LoVo (cell line): Measurements from ENCODE around the gene AAR2.

Experiments used
- DNase-seq: peaks from one replicate; pipeline ENCODE4 v3.0.0-alpha.2; 2016; ENCODE audit warnings: low spot score

The AAR2 gene, protein sequence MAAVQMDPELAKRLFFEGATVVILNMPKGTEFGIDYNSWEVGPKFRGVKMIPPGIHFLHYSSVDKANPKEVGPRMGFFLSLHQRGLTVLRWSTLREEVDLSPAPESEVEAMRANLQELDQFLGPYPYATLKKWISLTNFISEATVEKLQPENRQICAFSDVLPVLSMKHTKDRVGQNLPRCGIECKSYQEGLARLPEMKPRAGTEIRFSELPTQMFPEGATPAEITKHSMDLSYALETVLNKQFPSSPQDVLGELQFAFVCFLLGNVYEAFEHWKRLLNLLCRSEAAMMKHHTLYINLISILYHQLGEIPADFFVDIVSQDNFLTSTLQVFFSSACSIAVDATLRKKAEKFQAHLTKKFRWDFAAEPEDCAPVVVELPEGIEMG

DNA sequence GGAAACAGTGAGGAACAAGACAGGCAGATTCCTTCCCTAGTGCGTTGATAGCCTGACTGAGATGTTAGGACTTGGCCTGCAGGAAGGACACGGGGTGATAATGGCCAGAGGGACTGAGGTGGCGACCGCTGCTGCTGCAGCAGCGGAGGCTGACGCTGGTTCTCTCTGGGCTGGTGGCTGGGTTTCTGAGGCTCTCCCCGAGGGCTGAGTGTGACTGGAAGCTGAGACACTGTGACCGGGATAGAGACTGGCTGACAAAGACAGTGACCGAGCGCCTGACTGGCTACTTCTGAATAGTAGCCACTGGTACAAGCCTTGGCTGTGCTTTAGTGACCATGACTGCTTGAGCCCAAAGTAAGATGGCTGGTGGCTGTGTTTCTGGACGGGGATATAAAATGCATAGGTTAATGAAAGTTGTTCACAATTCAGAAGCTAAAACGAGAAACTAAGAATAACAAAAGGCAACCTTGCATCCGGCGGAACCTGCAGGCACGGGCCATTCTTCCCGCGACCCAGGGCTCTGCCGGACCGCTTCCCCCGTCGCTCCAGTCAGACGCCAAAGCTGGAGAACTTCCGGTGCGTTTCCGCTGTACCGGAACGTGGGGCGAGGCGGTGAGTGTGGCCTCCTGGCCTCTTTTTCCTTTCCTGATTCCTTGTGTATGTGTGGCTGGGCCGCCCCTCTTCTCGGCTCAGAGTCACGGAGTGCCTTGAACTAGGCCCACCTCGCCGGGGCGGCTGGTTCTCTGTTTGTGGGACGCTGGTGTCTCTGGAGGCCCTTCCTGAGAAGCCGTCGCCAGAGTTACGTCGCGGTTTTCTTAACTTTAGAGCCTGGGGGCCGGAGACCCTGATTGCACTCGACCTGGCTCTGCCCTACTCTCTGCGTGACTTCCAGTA lies at the start of gene AAR2:
TSS of gene AAR2 (plus strand) at position 587 of the 894 bp plus-strand sequence. CDS start 3,391 bp downstream, outside the sequence.
- peak; percentile 84 for DNase-seq

DNA sequence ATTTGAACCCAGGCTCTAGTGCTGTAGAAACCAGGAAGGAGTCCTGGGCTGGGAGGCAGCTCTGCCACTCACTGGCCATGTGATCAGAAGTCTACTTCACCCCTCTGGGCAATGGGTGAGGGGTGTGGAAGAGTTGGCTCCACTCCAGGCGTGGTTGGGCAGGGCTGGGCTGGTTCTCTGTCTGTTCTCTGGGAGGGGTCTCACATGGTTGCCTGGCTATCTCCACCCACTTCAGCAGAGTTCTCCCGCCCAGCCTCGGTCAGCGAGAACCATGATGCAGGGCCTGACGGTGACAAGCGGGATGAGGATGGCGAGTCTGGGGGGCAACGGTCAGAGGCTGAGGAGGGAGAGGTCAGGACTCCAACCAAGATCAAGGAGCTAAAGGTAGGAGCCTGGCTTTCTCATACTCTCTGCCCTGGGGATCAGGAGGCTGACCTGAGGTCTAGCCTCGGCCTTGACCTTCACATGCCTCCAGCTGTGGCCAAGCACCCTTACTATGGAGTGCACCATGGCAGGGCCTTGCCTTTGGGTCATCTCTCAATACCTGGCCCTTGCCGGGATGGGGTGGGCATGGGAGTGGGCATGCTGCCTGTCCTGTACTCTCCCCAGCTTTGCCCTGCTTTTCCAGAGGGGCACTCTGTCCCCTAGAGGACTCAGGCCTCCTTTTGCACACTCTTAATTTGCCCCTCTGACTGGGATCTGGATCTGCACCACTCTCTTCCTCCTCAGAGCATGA lies 42.1 kb upstream of the AAR2 start:
- DNase-seq: no peak

DNA sequence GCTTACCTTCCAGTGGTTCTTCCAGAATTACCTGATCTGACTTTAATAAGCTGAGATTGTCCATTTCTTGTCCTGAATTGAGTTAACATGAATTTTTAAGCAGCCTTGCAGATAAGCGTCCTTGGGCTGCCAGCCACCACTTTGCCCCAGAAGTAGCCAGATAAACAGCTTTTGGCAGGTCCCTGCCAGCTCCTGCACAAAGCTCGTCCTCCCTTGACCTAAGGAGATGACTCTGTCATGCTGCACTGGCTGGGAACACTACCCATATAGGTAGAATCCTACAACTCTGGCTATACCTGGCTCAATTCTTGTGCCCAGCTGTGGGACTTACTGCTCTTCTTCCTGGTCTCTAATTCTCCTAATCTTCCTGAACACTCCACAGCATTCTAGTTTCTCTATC lies 39.6 kb upstream of the AAR2 start:
- no peak for DNase-seq

DNA sequence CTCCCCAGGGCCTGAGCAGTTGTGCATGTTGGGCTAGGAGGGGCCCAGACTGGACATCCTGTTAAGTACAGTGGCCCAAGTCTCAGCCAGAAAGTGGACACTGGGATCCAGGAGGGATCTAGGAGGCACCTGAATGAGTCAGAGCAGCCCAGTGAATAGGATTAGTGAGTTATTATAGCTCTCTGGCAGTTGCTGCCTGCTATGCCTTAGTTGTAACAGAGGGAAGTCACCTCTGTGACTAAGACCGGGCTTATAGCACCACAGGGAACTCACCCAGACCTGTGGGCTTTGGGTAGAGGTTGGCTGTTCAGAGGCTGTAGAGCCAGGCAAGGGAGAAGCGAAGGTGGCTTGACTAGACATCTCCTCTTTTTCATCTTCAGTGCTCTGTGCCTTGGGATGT lies 39.0 kb upstream of the AAR2 start:
- DNase-seq: no peak

DNA sequence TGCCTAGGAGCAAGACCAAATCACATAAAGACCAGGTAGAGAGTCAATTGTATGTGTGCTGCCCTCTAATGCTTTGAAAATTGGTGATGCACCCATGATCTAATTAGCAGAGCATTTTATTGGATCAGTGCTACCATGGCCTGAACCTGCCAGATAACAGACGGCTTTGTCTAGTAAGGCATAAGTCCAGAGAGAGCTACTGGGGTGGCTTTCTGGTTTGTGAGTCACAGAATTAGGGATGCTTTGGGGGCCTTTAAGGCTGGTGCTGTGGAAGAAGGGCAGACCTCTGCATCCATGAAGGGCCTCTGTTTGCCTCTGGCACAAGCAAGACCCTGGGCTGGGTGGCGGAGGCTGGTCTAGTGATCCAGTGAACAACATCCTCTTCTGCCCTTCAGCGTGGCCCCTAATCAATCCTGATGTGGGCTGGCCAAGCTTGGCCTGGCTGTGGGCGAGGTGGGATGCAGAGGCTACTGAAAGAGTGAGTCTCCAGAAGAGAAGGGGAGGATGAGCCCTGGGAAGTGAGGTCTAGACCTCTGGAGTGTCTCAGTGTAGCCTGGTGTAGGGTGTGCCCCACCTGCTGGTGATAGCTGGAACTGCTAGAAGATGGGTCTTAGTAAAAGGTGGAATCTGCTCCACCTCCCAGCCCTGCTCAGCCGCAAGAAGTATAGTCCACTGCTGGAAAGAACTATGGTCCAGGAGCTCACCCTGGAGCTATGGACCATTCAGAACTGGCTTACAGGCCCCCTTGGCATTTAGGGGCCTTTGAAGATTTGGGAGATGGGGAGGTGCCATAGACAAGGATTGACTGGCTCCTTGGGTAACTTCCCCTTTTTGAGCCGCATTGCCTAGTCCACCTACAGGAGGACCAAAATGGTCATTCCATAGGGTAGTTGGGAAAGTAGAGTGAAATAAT lies 36.7 kb upstream of the AAR2 start:
- peak; percentile 68 for DNase-seq

DNA sequence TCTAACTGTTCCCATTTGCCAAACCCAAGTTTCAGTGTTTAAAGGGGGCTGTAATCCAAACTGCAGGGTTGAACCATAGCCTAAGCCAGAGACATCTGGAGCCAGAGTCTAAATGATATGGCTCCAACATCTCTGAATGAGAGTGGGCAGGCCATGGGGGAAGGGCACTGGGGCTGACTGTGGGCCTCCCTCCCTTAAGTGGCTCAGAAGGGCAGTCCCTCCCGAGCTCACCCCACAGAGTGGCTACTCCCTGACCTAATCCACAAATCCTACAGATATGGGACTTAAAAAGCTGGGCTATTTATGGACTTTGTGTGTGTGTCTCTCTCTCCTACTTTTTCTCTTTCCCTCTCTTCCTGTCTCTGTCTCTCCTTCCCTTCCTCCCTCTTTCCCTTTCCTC lies 35.8 kb upstream of the AAR2 start:
- DNase-seq: no peak

DNA sequence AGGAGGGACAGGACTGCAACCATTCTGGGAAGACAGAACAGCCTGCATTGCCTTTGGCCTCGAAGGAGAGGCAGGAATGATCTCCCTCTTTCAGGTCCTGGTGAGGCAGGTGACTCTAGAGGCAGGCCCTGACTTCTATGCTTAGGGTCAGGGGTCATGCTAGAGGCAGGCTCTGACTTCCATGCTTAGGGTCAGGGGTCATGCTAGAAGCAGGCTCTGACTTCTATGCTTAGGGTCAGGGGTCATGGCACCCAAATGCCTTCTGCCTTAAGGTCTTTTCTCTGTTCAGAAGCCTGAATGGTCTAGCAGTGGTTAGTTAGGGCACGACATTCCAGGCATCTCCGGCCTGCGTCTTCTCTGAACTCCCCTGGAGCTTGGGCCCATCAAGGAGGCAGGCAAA lies 35.1 kb upstream of the AAR2 start:
- DNase-seq: no peak

DNA sequence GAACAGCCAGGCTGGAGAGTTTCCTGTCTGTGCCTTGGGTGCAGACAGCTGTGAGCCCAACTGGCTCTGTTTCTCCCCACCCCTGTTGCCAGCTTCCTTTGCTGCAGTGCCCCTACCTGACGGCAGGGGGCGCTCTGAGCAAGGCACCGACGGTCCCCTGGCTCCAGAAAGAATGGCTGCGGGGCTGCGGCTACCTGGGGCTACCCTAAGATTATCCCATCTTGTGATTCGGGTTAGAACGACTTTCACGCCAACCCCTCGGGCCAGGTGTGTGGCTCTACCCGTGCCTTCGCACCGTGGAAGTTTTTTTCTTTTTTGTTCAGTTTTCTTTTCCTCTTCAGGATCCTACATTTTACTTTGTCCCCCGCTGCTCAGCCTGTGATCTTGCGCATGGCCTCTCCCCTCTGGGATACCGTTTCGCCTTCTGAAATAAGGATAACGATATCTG lies 33.4 kb upstream of the AAR2 start:
- peak; percentile 39 for DNase-seq

DNA sequence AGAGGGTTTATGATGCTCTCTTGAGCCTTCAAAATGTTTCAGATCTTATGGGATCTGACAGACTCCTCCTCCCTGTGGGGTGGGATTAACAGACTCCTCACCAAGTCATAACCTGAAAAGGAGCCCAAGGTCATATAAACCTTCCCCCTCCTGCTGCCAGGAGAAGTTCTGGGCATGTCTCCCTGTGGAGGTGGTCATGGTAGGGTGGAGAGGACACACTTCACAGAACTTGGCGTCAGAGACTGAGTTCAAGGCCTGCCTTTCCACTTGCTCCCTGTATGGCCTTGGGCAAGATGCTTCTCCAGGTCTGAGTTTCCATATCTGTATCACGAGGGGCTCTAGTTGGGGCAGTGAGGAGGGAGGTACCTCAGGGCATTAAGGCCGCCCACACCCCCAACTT lies 32.4 kb upstream of the AAR2 start:
- DNase-seq: no peak

DNA sequence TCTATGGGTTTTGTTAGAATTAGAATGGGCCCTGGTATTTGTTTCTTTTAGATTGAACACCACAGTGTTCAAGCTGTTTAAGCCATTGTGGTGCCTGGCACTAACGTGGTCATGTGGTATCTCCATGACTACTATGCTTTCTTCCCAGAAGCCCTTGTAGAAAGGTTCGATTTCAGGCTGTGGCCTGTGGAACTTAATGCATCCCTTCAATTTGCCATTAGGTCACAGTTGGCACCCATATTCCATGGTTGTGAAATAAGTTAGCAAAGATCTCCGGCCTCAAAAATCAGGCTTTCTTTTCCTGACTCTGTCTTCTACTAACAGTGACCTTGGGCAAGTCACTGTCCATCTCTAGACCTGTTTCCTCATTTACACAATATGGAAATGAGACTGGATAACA lies 31.3 kb upstream of the AAR2 start:
- DNase-seq: no peak

DNA sequence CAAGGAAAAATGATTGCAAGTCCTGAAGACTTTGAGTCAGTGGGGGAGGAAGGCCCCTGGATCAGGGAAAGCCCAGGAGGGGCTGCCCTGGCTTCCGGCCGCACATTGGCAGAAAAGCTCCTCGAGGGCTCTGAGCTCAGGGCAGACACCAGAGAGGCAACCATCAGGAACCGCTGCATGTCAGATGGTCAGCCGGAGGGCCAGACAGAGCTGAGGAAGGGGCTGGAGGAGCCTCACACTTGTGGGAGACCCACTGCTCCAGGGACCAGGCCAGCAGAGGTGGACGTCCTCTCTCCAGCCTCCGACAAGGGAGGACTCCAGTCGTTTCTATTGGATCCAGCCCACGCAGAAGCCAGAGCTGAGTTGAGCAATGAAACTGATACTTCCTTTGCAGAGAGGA lies 30.2 kb upstream of the AAR2 start:
- DNase-seq: no peak

DNA sequence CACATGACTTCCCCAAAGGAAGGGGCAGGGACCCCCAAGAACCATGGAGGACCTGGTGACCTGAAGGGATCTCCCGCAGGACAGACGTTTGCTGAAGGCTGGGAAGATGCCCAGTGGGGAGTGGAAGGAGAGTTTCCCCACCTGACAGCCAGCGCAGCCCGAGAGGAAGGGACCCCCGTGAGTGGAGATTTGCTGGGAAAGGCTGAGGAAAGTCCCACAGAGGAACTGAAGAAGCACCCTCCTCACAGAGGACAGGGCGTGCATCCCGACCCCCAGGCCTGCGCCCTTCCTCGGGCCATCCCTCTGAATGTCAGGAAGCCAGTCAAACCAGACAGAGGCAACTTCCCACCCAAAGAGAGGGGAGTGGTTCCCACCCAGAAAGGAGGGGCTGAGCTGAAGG lies 29.6 kb upstream of the AAR2 start:
- DNase-seq: no peak

DNA sequence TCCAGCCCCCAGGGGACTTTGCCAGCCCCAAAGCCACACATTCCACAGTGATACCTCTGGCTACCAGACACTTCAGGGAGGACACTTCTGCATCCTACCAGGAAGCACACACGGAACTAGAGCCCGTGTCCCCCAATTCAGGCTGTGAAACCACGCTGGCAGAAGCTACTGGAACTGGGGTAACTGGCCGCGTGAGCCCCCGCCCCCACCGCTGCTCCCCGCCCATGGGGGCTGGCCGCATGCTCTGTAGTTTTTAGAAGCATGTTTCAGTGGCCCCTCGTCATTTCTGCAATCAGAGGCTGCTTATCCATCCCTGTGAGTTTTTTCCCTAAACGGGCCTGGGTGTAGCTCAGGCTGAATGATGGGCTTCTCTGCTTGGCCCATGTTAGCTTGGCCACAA lies 28.7 kb upstream of the AAR2 start:
- no peak for DNase-seq

DNA sequence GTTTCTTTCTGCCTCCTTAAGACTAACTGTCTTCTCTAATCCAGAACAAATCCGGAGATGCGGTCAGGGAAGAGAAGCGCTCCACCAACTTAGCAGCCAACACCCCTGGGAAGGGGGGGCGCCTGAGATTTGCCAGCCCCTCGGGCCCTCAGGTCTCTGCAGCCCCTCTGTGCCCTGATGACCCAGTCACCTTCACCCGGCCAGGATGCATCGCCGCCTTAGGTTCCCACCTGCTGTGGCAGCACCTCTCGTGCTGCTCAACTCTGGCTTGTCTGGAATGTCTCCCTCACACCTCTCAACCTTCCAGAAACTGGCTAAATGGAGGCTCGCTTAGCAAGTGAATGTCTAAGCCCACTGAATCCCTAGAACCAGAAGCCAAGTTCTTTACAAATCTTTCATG lies 28.0 kb upstream of the AAR2 start:
- no peak for DNase-seq

DNA sequence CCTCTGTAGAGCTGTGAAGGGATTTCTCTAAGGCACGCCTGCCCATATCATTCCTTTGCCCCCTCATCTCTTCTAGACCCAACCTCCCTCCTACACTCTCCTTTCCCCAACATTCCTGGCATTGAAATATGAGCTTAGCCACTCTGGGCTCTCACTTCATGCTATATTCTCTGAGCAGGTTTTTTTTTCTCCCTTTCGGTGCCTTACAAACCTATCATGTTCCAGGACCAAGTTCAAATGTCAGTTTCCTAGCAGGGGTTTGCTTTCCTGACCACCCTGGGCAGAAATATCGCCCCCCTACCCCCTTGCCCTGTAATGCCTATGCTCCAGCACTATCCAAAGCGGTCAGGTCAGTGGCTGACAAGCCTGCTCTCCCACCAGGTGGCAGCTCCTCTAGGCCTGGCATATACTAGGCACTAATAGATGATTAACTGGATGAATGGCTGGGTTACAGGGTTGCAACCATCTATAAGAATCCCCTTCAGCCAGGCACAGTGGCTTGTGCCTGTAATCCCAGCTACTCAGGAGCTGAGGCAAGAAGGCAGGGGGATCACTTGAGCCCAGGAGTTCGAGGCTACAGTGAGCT lies 25.7 kb upstream of the AAR2 start:
- no peak for DNase-seq

DNA sequence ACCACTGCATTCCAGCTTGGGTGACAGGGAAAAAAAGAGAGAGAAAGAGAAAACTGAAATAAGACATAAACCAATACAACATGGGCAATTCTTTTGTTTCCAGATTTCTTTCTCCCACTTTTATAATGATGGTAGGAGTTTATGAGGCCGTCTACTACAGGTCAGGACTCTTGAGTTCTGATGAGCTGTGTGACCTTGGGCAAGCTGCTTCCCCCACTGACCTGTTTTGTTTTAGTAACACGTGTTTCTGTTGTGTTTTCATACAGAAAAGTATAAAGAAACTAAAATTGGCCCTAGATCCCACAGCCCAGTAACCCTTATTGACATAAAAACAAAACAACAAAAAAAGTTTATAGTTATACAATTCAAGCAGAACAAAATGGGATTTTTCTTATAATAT lies 22.9 kb upstream of the AAR2 start:
- no peak for DNase-seq

DNA sequence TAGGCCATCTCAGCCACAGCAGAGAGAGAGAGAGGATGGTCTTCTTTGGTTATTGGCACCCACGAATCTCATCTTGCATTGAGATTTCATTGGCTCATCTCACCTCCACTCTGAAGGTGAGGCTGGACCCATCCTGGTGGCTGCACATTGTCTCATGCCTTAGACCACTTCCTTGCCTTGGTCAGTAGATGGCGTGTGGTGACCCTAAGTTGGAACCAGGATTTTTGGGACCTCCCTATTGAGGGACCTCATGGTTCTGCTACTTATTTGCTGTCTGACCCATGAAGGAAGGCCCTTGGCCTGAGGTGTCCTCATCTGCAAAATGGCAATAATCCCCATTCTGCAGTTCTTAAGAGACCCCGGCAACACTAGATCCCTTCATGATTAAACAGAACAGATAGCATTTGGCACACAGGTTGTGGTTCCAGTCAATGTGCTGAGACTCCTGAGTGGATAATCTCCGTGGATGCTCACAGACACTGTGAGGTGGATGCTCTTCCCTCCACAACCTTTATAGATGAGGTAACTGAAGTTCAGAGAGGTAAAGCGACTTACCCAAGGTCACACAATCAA lies 21.5 kb upstream of the AAR2 start:
- DNase-seq: no peak

DNA sequence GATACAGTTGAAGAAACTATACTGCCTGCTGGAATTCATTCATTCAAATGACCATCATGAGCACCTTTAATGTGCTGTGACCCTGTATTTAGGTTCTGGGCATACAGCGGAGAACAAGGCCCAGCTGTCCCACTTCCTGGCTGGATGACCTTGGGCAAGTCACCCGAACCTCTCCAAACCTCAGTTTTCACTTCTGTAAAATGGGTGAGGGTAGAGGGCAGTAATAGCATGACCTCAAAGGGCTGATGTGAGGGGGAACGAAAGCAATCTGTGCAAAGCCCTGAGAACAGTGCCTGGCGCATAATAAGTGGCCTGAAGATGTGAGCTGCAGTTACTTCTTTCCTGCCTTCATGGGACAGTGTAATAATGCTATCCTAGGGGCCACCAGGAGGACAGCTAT lies 20.5 kb upstream of the AAR2 start:
- DNase-seq: no peak

DNA sequence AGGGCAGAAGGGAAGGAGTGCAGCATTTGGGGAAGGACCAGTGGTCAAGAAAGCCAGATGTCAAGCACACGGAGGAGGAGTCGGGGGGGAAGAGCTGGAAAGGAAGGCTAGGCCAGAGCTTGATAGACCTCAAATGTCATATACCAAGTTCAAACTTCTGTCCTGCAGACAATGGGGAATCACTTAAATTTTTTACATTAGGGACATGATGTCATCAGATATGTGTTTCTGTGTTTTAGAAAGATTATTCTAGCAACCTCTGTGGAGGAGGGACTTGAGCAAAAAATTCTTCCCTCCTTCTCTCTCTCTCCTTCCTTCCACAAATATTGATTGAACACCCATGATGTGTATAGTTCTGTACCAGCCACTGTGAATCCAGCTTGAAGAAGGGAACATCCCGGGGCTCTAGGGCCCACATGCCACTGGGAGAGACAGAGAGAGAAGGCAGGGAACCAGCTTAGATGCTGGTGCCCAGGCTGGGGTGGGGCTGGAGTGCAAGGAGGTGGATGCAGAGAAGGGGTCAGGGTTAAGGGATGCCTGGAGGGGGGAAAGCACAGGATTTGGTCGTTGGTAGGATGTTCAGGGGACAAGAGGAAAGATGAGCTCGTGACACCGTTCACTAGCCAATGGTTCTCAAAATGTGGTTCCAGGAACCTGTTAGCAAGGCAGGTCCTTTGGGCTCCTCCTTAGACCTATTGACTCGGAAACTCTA lies 19.8 kb upstream of the AAR2 start:
- no peak for DNase-seq

DNA sequence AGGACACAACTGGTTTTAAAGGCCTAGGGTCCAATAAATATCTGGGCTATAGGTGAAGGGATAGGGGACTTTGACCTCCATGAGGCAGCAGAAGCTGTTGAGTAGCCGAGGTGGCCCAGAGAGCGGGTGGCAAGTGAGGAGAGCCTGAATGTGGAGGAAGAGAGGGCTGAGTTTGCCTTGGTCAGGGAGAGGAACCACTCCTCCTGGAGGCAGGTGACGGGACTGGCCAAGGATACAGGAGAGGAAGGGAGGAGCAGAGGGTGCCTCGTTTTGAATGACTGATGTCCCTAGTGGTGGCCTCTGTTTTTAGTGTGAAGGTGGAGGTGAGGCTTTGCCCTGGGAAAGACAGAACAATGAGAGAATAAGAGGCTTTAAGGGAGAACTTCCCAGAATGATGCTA lies 19.1 kb upstream of the AAR2 start:
- no peak for DNase-seq
